K562 (cell line): ENCODE data around the gene DYRK1A. TPM values are rescaled to one million over a fixed set of nuclear protein-coding genes. Genes with fewer than 3 reads are reported as not detected.

Experiments
- ATAC-seq: fragments of 200-7000 bp; cut with Tn5 transposase; 3 replicates; pipeline ENCODE4 v1.9.1; 2020; ENCODE audit warnings: moderate library complexity
- BruUV-seq: library from RNA; stranded (reverse); fragments of 400-500 nt; replicated peaks from 2 replicates; lab custom pipeline; 2021; lab: Mats Ljungman, UMichigan
- CTCF ChIA-PET: fragments of 300-600 bp; formaldehyde crosslinking; extraction: SDS; loops from one replicate; lab custom pipeline; 2021; ENCODE audit warnings: low intra/inter-chr PET ratio; lab: Yijun Ruan, JAX
- POLR2A ChIA-PET: fragments of 300-600, 350-650 bp; sonication (Branson Sonifier 250); formaldehyde crosslinking; extraction: SDS; loops from one replicate; lab custom pipeline; 2021; ENCODE audit warnings: antibody characterized with exemption, inconsistent platforms; lab: Yijun Ruan, JAX
- DNase-seq, 4 experiments: peaks; one replicate each; pipeline versions ENCODE4 v3.0.0 to v3.0.0-alpha.2; 2011 to 2018; ENCODE audit warnings: low spot score in 3 of 4, mixed read lengths in 3 of 4; ENCODE audit errors: extremely low read depth in 1 of 4
- FAIRE-seq: peaks from 2 replicates; lab custom pipeline; 2011; peaks lifted over from hg19 to GRCh38; lab: Jason Lieb, UNC
- H2AFZ ChIP-seq: 2 replicates; pipeline ENCODE4 v1.6.0; 2011; ENCODE audit warnings: low read depth, low read length, control low read depth, inconsistent platforms
- H3K27ac ChIP-seq: fragments of 200-600 bp; 3 replicates; pipeline ENCODE4 v1.8.0; 2011; ENCODE audit warnings: low read depth, mild to moderate bottlenecking, control low read depth, inconsistent platforms, low read length, moderate library complexity, mixed read lengths; ENCODE audit errors: extremely low read depth
- H3K27me3 ChIP-seq, 2 experiments: fragments of 300-600 bp in 1 of 2; 2 replicates in 1 of 2; 3 replicates in 1 of 2; pipeline versions ENCODE4 v1.6.0 to v1.8.0; 2011; ENCODE audit warnings: inconsistent platforms in 2 of 2, low read length in 2 of 2, mild to moderate bottlenecking in 1 of 2, mixed read lengths in 1 of 2, moderate library complexity in 1 of 2; ENCODE audit not compliant: control insufficient read depth in 2 of 2, insufficient read depth in 2 of 2
- H3K36me3 ChIP-seq: fragments of 300-600 bp; 3 replicates; pipeline ENCODE4 v1.8.0; 2011; ENCODE audit warnings: mild to moderate bottlenecking, low read length, inconsistent platforms; ENCODE audit not compliant: control insufficient read depth, insufficient read depth
- H3K4me1 ChIP-seq, 2 experiments: fragments of 200-600 bp in 1 of 2; replicated peaks in 1 of 2; 2 replicates in 1 of 2; 3 replicates in 1 of 2; pipeline versions ENCODE4 v1.5.1 to v1.8.0; 2011; ENCODE audit warnings: inconsistent platforms in 2 of 2, low read length in 2 of 2, mild to moderate bottlenecking in 1 of 2, mixed read lengths in 1 of 2, moderate library complexity in 1 of 2; ENCODE audit not compliant: control insufficient read depth in 2 of 2, insufficient read depth in 2 of 2
- H3K4me2 ChIP-seq: 2 replicates; pipeline ENCODE4 v1.6.1; 2011; ENCODE audit warnings: low read length, control low read depth, inconsistent platforms, mixed read lengths; ENCODE audit not compliant: insufficient read depth
- H3K4me3 ChIP-seq: fragments of 200-600 bp; sonication (generic), shearing (Covaris generic); 2 replicates; pipeline ENCODE4 v1.5.1; 2016; ENCODE audit warnings: control low read depth, inconsistent platforms
- H3K79me2 ChIP-seq: fragments of 200-600 bp; 3 replicates; pipeline ENCODE4 v1.8.0; 2011; ENCODE audit warnings: low read length, inconsistent platforms; ENCODE audit not compliant: control insufficient read depth, insufficient read depth
- H3K9ac ChIP-seq, 2 experiments: 2 replicates each; pipeline versions ENCODE4 v1.6.0 to v1.6.1; 2011; ENCODE audit warnings: low read depth in 2 of 2, low read length in 2 of 2, control low read depth in 1 of 2, inconsistent platforms in 1 of 2, mild to moderate bottlenecking in 1 of 2, mixed read lengths in 1 of 2; ENCODE audit not compliant: insufficient read depth in 1 of 2
- H3K9me1 ChIP-seq: one replicate; pipeline ENCODE4 v1.6.0; 2011; ENCODE audit warnings: inconsistent platforms, mild to moderate bottlenecking, low read length, moderate library complexity; ENCODE audit not compliant: control insufficient read depth, insufficient read depth
- H3K9me3 ChIP-seq: replicated peaks from 2 replicates; pipeline ENCODE4 v1.5.1; 2011; ENCODE audit warnings: low read depth, low read length, inconsistent platforms; ENCODE audit not compliant: control insufficient read depth, insufficient read depth
- H4K20me1 ChIP-seq: replicated peaks from 2 replicates; pipeline ENCODE4 v1.6.1; 2011; ENCODE audit warnings: low read length, inconsistent platforms, mixed read lengths; ENCODE audit not compliant: control insufficient read depth, insufficient read depth
- CBFA2T2 ChIP-seq: fragments of 450-650 bp; conservative IDR thresholded peaks from 2 replicates; pipeline ENCODE4 v1.6.1; 2017; ENCODE audit warnings: mild to moderate bottlenecking
- CBFA2T3 ChIP-seq: fragments of 450-650 bp; IDR thresholded peaks from 2 replicates; pipeline ENCODE4 v1.6.1; 2017
- HNRNPH1 ChIP-seq: fragments of 200-400 bp; formaldehyde crosslinking; optimal IDR thresholded peaks from 2 replicates; pipeline ENCODE3; 2017; ENCODE audit warnings: low read depth, mild to moderate bottlenecking, low read length, moderate library complexity
- JUN ChIP-seq, 2 experiments: sonication (generic) in 1 of 2; formaldehyde crosslinking in 1 of 2; IDR thresholded peaks; 2 replicates each; pipeline versions ENCODE4 v1.6.1 to v1.8.0; 2012 to 2022; ENCODE audit warnings: borderline replicate concordance in 2 of 2, mild to moderate bottlenecking in 2 of 2, improper control_type of control experiment in 1 of 2, low read depth in 1 of 2, low read length in 1 of 2, missing genetic modification reagents in 1 of 2
- NFE2L1 ChIP-seq: fragments of 450-650 bp; IDR thresholded peaks from 2 replicates; pipeline ENCODE4 v1.6.1; 2016; ENCODE audit warnings: missing genetic modification characterization, low read depth, mild to moderate bottlenecking, missing compliant biosample characterization, moderate library complexity, borderline replicate concordance
- POLR2H ChIP-seq: IDR thresholded peaks from 2 replicates; pipeline ENCODE4 v1.6.1; 2016; ENCODE audit warnings: missing genetic modification characterization, low read depth, mild to moderate bottlenecking, control low read depth, missing compliant biosample characterization, moderate library complexity
- SMAD1 ChIP-seq: fragments of 150-350 bp; IDR thresholded peaks from 2 replicates; pipeline ENCODE4 v1.6.1; 2014; ENCODE audit warnings: low read length, low read depth; ENCODE audit not compliant: partially characterized antibody
- STAT5B ChIP-seq: fragments of 250-450 bp; sonication (Bioruptor Pico); IDR thresholded peaks from 2 replicates; pipeline ENCODE4 v1.8.0; 2021; ENCODE audit warnings: mild to moderate bottlenecking, inconsistent platforms
- U2AF1 ChIP-seq: fragments of 200-400 bp; formaldehyde crosslinking; optimal IDR thresholded peaks from 2 replicates; pipeline ENCODE3; 2017; ENCODE audit warnings: mild to moderate bottlenecking, low read depth, low read length, moderate library complexity
- WHSC1 ChIP-seq: IDR thresholded peaks from one replicate; pipeline ENCODE4 v1.6.1; 2012; ENCODE audit warnings: low read length, control low read depth, inconsistent platforms
- ZSCAN29 ChIP-seq: fragments of 450-650 bp; IDR thresholded peaks from 2 replicates; pipeline ENCODE4 v1.6.1; 2017
- WGBS: fragments of 100-300 bp; shearing (Covaris generic); methylation state at CpG from one replicate; pipeline ENCODE4 v1.1.6; 2016; ENCODE audit warnings: low coverage, mixed read lengths; ENCODE audit not compliant: insufficient coverage; ENCODE audit errors: missing lambda C conversion rate; 5-methylcytosine and 5-hydroxymethylcytosine counted together
- in situ Hi-C: fragments of 300-500 bp; cut with MboI; formaldehyde crosslinking; loops from 4 replicates; pipeline ENCODE4 v1.15.0; 2018; ENCODE audit warnings: inconsistent platforms, mixed read lengths
- intact Hi-C: fragments of 100-400 bp; cut with micrococcal nuclease; formaldehyde crosslinking; loops from 2 replicates; pipeline ENCODE4 v1.14.2; 2022
- polyA plus RNA-seq, 8 experiments: library from polyadenylated mRNA; depleted of rRNA in 4 of 8; stranded (reverse) in 5 of 8; unstranded in 3 of 8; fragments of >200 nt; fragmentation: Nextera tagmentation in 2 of 8; fragmentation: Illumina TruSeq in 1 of 8; extraction: Ambion mirVana in 2 of 8; extraction: Trizol in 1 of 8; gene quantifications; 2 replicates each; pipeline versions ENCODE4 v1.2.1 to v1.2.3, GENCODE V29; 2011 to 2014; ENCODE audit warnings: inconsistent platforms in 1 of 8, missing spikeins in 1 of 8
- total RNA-seq, 7 experiments: library from RNA; depleted of rRNA in 6 of 7; stranded (reverse); fragments of >200 nt in 6 of 7; fragmentation: Illumina TruSeq in 2 of 7; extraction: Trizol in 2 of 7; gene quantifications; 2 replicates each; pipeline versions ENCODE4 v1.2.1 to v1.2.3, GENCODE V29; 2011 to 2021; ENCODE audit warnings: low replicate concordance in 1 of 7
- TF ChIP-seq, protein P1 (sequence below): fragments of 450-650 bp; formaldehyde crosslinking; IDR thresholded peaks from 2 replicates; pipeline ENCODE4 v1.4.0; 2020; ENCODE audit warnings: mild to moderate bottlenecking
- TF ChIP-seq, protein P2 (sequence below): sonication (generic); formaldehyde crosslinking; IDR thresholded peaks from 2 replicates; pipeline ENCODE4 v1.8.0; 2022; ENCODE audit warnings: mild to moderate bottlenecking, missing genetic modification reagents
- TF ChIP-seq, protein P3 (sequence below): sonication (generic); formaldehyde crosslinking; IDR thresholded peaks from 2 replicates; pipeline ENCODE4 v1.8.0; 2022; ENCODE audit warnings: missing genetic modification reagents, mild to moderate bottlenecking, borderline replicate concordance
- TF ChIP-seq, protein P4 (sequence below): sonication (generic); formaldehyde crosslinking; IDR thresholded peaks from 2 replicates; pipeline ENCODE4 v1.8.0; 2022; ENCODE audit warnings: missing genetic modification reagents, mild to moderate bottlenecking, moderate library complexity, borderline replicate concordance

The DYRK1A gene
- total and polyA plus RNA-seq, 9 of the 15 experiments (the other 6 are each of a cell fraction or from before 2014, with no cell fraction given): 3.7 to 64.8 (median 42.3) TPM

DNA sequence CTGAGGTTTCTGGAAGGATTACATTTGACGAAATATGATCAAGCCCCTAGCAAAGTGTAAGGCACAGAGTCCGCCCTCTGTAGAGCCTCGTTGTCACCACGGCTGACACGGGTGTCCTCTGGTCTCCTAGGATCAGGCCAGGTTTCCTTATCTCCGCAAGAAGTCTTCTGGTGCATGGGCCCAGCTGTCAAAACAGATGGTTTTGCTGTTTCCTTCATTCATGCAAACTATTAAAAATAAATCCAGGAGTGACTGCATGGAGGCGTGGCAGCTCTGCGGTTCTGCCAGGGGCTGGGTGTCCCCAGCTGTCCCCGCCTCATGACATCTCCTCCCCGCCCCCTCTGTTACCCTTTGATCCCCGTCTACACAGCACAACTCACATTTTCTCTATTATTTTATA, 209.0 kb downstream of the DYRK1A start:
- peak in 1 of 4 experiments; percentile 33 for DNase-seq
- in situ Hi-C loops: no loop called here
- Histone ChIP-seq H3K9ac (no peak overlapping the region), H3K9me3 (0 out of 2 replicates have a peak, but pooled peaks cover 5% of the 10 kb centered on the region), H3K4me2 (no peak overlapping the region; the same call in 1 of the 2 replicates), H3K4me3 (no peak overlapping the region), H3K79me2 (no peaks in the 10 kb centered on the region), H4K20me1 (no peaks in the 10 kb centered on the region), H2AFZ (peak overlapping the region; percentile 37), H3K27ac (no peak overlapping the region), H3K4me1 (peaks cover 0 to 5% of the 10 kb centered on the region in 2 experiments; a peak in 2 of 5 replicates), H3K9me1 (no peaks in the 10 kb centered on the region), H3K27me3 (no peaks in the 10 kb centered on the region; a peak in 1 of 5 replicates), H3K36me3 (no peaks in the 10 kb centered on the region)
- WGBS: 37% methylated on average over 11 of the region's 11 CpGs
- ATAC-seq: peak; percentile 67
- CTCF ChIA-PET: no interaction called here
- POLR2A ChIA-PET: interaction anchor here (0.6 to 1.5 kb wide), 2 partner anchors 11 to 39 kb away, joined by 3 to 12 read pairs; no protein-coding TSS in a partner anchor
- FAIRE-seq: no peak
- intact Hi-C loops: no loop called here
- no TSS peak for BruUV-seq
- TF ChIP-seq NFE2L1 (tag): no peak
- TF ChIP-seq, protein P1, sequence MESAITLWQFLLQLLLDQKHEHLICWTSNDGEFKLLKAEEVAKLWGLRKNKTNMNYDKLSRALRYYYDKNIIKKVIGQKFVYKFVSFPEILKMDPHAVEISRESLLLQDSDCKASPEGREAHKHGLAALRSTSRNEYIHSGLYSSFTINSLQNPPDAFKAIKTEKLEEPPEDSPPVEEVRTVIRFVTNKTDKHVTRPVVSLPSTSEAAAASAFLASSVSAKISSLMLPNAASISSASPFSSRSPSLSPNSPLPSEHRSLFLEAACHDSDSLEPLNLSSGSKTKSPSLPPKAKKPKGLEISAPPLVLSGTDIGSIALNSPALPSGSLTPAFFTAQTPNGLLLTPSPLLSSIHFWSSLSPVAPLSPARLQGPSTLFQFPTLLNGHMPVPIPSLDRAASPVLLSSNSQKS (CRISPR knock-in tag): no peak
- no peak for TF ChIP-seq STAT5B (CRISPR knock-in tag)
- TF ChIP-seq POLR2H: no peak
- no peak for TF ChIP-seq U2AF1
- peak; percentile 54; the same call in 1 of the 2 replicates for TF ChIP-seq ZSCAN29
- TF ChIP-seq HNRNPH1: no peak
- TF ChIP-seq, protein P2, sequence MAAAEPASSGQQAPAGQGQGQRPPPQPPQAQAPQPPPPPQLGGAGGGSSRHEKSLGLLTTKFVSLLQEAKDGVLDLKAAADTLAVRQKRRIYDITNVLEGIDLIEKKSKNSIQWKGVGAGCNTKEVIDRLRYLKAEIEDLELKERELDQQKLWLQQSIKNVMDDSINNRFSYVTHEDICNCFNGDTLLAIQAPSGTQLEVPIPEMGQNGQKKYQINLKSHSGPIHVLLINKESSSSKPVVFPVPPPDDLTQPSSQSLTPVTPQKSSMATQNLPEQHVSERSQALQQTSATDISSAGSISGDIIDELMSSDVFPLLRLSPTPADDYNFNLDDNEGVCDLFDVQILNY (CRISPR knock-in tag): no peak
- TF ChIP-seq, protein P3, sequence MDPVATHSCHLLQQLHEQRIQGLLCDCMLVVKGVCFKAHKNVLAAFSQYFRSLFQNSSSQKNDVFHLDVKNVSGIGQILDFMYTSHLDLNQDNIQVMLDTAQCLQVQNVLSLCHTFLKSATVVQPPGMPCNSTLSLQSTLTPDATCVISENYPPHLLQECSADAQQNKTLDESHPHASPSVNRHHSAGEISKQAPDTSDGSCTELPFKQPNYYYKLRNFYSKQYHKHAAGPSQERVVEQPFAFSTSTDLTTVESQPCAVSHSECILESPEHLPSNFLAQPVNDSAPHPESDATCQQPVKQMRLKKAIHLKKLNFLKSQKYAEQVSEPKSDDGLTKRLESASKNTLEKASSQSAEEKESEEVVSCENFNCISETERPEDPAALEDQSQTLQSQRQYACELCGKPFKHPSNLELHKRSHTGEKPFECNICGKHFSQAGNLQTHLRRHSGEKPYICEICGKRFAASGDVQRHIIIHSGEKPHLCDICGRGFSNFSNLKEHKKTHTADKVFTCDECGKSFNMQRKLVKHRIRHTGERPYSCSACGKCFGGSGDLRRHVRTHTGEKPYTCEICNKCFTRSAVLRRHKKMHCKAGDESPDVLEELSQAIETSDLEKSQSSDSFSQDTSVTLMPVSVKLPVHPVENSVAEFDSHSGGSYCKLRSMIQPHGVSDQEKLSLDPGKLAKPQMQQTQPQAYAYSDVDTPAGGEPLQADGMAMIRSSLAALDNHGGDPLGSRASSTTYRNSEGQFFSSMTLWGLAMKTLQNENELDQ (CRISPR knock-in tag): no peak
- no peak for TF ChIP-seq SMAD1
- TF ChIP-seq CBFA2T2: peak; percentile 39; the same call in 1 of the 2 replicates
- TF ChIP-seq JUN (IDR thresholded peaks at IDR 0.05; ENCODE audit: borderline replicate concordance, low read depth, low read length): no peak
- no peak for TF ChIP-seq JUN (CRISPR knock-in tag; IDR thresholded peaks at IDR 0.05; ENCODE audit: borderline replicate concordance)
- TF ChIP-seq WHSC1: no peak
- peak; percentile 55 for TF ChIP-seq CBFA2T3
- TF ChIP-seq, protein P4, sequence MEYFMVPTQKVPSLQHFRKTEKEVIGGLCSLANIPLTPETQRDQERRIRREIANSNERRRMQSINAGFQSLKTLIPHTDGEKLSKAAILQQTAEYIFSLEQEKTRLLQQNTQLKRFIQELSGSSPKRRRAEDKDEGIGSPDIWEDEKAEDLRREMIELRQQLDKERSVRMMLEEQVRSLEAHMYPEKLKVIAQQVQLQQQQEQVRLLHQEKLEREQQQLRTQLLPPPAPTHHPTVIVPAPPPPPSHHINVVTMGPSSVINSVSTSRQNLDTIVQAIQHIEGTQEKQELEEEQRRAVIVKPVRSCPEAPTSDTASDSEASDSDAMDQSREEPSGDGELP (CRISPR knock-in tag): 0 out of 2 replicates have a peak, but pooled peaks have one; percentile 28
